Osteoblast (primary cell): Measurements from ENCODE around the gene TUBB4A. TPM values are rescaled to one million over a fixed set of nuclear protein-coding genes. Genes with fewer than 3 reads are reported as not detected.

Source experiments
- DNase-seq: peaks from one replicate; pipeline ENCODE4 v3.0.0; 2011; ENCODE audit warnings: low spot score, mixed read lengths; ENCODE audit not compliant: insufficient read length; ENCODE audit errors: missing footprints
- H2AFZ ChIP-seq: 2 replicates; pipeline ENCODE4 v1.6.0; 2011; ENCODE audit warnings: mild to moderate bottlenecking, low read length
- H3K27ac ChIP-seq: 2 replicates; pipeline ENCODE4 v1.5.1; 2011; ENCODE audit warnings: mild to moderate bottlenecking, low read depth, low read length, moderate library complexity
- H3K27me3 ChIP-seq: 2 replicates; pipeline ENCODE4 v1.6.0; 2012; ENCODE audit warnings: mild to moderate bottlenecking, control low read depth, inconsistent platforms, low read length, moderate library complexity; ENCODE audit not compliant: insufficient read depth
- H3K36me3 ChIP-seq: 2 replicates; pipeline ENCODE4 v1.5.1; 2011; ENCODE audit warnings: mild to moderate bottlenecking, low read length, control low read depth, moderate library complexity; ENCODE audit not compliant: insufficient read depth
- H3K4me1 ChIP-seq: 2 replicates; pipeline ENCODE4 v1.5.1; 2011; ENCODE audit warnings: mild to moderate bottlenecking, low read length, control low read depth, moderate library complexity; ENCODE audit not compliant: insufficient read depth
- H3K4me2 ChIP-seq: 2 replicates; pipeline ENCODE4 v1.6.0; 2011; ENCODE audit warnings: mild to moderate bottlenecking, low read length; ENCODE audit not compliant: insufficient read depth
- H3K4me3 ChIP-seq: fragments of 200-600 bp; sonication (generic); 3 replicates; pipeline ENCODE4 v1.5.1; 2012; ENCODE audit warnings: mild to moderate bottlenecking, low read length, inconsistent platforms; ENCODE audit not compliant: insufficient read depth
- H3K79me2 ChIP-seq: 2 replicates; pipeline ENCODE4 v1.6.0; 2012; ENCODE audit warnings: mild to moderate bottlenecking, low read length, control low read depth, inconsistent platforms; ENCODE audit not compliant: insufficient read depth
- H3K9me3 ChIP-seq: 2 replicates; pipeline ENCODE4 v1.5.1; 2011; ENCODE audit warnings: low read depth, low read length, control low read depth
- H4K20me1 ChIP-seq: 2 replicates; pipeline ENCODE4 v1.6.0; 2012; ENCODE audit warnings: mild to moderate bottlenecking, low read length, control low read depth; ENCODE audit not compliant: insufficient read depth
- total RNA-seq: library from RNA; depleted of rRNA; stranded (reverse); fragments of >200 nt; gene quantifications from 2 replicates; pipeline ENCODE4 v1.2.3, GENCODE V29; 2012
- TF ChIP-seq, protein P1 (sequence below): IDR thresholded peaks from 2 replicates; pipeline ENCODE4 v1.5.1; 2011; ENCODE audit warnings: mild to moderate bottlenecking, low read depth, low read length, moderate library complexity; ENCODE audit errors: extremely low read depth

Gene TUBB4A
- total RNA-seq, 1 donor, result not detected

DNA sequence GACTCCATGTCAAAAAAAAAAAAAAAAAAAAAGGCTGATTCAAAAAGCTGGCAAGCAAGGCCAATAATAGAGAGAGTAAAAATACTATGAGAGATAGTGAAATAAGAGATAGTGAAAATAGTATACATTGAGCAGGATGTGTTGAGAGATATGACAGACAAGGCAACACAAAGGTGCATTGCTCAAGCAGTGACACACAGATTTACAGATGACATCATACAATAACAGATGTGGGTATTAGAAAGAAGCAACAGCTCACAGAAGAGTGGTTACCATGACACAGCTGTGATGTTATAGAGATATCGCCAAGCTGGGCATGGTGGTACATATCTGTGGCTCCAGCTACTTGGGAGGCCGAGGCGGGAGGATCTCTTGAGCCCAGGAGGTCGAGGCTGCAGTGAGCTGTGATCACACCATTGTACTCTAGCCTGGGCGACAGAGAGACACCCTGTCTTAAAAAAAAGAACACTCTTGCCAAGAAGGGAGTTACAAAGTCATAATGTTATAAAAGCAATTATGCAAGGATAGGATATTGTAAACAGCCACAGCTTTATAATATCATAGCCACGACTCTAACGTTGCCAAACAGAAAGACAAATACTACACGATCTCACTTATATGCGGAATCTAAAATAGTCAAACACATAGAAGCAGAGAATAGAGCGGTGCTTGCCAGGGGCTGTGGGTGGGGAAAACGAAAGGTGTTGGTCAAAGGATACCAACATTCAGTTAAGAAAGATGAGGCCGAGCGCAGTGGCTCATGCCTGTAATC is 39.0 kb upstream of the TUBB4A start:
- Histone ChIP-seq H3K36me3 (no peaks in the 10 kb centered on the region), H2AFZ (no peak overlapping the region), H3K9me3 (no peaks in the 10 kb centered on the region), H3K4me1 (no peaks in the 10 kb centered on the region), H3K4me2 (no peak overlapping the region), H3K4me3 (no peak overlapping the region), H3K27me3 (no peaks in the 10 kb centered on the region), H4K20me1 (no peaks in the 10 kb centered on the region), H3K27ac (no peak overlapping the region), H3K79me2 (no peaks in the 10 kb centered on the region)
- TF ChIP-seq, protein P1, sequence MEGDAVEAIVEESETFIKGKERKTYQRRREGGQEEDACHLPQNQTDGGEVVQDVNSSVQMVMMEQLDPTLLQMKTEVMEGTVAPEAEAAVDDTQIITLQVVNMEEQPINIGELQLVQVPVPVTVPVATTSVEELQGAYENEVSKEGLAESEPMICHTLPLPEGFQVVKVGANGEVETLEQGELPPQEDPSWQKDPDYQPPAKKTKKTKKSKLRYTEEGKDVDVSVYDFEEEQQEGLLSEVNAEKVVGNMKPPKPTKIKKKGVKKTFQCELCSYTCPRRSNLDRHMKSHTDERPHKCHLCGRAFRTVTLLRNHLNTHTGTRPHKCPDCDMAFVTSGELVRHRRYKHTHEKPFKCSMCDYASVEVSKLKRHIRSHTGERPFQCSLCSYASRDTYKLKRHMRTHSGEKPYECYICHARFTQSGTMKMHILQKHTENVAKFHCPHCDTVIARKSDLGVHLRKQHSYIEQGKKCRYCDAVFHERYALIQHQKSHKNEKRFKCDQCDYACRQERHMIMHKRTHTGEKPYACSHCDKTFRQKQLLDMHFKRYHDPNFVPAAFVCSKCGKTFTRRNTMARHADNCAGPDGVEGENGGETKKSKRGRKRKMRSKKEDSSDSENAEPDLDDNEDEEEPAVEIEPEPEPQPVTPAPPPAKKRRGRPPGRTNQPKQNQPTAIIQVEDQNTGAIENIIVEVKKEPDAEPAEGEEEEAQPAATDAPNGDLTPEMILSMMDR, result no peak
- peak; percentile 13 for DNase-seq

DNA sequence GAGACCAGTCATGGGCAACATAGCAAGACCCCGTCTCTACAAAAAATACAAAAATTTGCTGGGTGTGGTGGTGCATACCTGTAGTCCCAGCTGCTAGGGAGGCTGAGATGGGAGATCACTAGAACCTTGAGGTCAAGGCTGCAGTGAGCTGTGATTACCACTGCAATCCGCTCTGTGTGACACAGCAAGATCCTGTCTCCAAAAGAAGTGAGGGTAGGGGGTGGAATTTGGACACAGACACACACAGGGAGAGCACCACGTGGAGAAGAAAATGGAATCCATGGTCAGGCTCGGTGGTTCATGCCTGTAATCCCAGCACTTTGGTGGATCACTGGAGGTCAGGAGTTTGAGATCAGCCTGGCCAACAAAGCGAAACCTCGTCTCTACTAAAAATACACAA is 37.4 kb upstream of the TUBB4A start:
- TF ChIP-seq, protein P1, result no peak
- H3K4me1 ChIP-seq, result no peaks in the 10 kb centered on the region
- peak; percentile 5 for DNase-seq
- no peaks in the 10 kb centered on the region for H3K9me3 ChIP-seq
- H3K79me2 ChIP-seq, result no peaks in the 10 kb centered on the region
- H2AFZ ChIP-seq, result no peak overlapping the region
- no peaks in the 10 kb centered on the region for H3K36me3 ChIP-seq
- no peak overlapping the region for H3K4me3 ChIP-seq
- no peak overlapping the region for H3K4me2 ChIP-seq
- no peaks in the 10 kb centered on the region for H3K27me3 ChIP-seq
- no peak overlapping the region for H3K27ac ChIP-seq
- no peaks in the 10 kb centered on the region for H4K20me1 ChIP-seq

DNA sequence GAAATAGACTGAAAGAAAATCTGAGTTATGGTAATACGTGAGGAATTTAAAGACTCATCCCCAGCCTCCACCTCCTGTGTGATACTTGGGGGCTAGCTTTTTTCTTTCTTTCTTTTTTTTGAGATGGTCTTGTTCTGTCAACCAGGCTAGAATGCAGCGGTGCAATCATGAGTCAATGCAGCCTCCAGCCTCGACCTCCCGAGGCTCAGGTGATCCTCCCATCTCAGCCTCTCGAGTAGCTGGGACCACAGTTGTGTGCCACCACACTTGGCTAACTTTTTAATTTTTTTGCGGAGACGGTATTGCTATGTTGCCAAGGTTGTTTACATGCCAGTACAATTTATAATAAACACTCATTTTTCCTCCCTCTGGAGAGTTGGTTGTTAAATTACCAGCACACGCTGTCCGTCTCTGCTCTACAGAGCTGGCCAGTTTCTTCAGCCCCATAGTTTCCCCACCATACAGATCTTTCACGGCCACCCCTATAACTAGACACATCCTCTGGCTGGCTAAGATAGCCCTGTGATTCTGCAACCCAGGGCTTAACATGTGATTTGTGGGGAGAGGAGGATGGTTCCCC is 33.5 kb upstream of the TUBB4A start:
- TF ChIP-seq, protein P1, result no peak
- H3K27ac ChIP-seq, result no peak overlapping the region
- H3K4me3 ChIP-seq, result no peak overlapping the region
- no peak overlapping the region for H3K4me2 ChIP-seq
- H3K27me3 ChIP-seq, result peaks cover 19% of the 10 kb centered on the region
- no peaks in the 10 kb centered on the region for H4K20me1 ChIP-seq
- H3K4me1 ChIP-seq, result peaks cover 7% of the 10 kb centered on the region
- H3K79me2 ChIP-seq, result no peaks in the 10 kb centered on the region
- no peak overlapping the region for H2AFZ ChIP-seq
- H3K9me3 ChIP-seq, result no peaks in the 10 kb centered on the region
- DNase-seq, result no peak
- no peaks in the 10 kb centered on the region for H3K36me3 ChIP-seq

DNA sequence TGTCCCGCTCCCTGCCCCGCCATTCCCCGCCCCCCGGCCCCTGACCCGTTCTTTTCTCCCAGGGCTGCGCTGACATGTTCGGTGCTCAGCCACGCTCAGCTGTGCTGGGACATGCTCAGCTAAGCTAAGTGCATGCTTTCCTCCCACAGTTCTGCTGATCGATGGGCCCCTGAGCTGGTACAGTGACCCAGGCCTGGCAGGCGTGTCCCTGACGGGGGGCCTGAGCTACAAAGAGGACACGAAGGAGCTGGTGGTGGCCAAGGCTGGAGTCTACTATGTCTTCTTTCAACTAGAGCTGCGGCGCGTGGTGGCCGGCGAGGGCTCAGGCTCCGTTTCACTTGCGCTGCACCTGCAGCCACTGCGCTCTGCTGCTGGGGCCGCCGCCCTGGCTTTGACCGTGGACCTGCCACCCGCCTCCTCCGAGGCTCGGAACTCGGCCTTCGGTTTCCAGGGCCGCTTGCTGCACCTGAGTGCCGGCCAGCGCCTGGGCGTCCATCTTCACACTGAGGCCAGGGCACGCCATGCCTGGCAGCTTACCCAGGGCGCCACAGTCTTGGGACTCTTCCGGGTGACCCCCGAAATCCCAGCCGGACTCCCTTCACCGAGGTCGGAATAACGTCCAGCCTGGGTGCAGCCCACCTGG is 32.5 kb upstream of the TUBB4A start:
- no peak overlapping the region for H3K4me3 ChIP-seq
- no peak overlapping the region for H3K4me2 ChIP-seq
- H3K4me1 ChIP-seq, result peaks cover 13% of the 10 kb centered on the region
- H3K27me3 ChIP-seq, result peaks cover 19% of the 10 kb centered on the region
- peak; percentile 58 for DNase-seq
- no peak overlapping the region for H2AFZ ChIP-seq
- TF ChIP-seq, protein P1, result no peak
- no peaks in the 10 kb centered on the region for H3K36me3 ChIP-seq
- no peaks in the 10 kb centered on the region for H4K20me1 ChIP-seq
- H3K9me3 ChIP-seq, result no peaks in the 10 kb centered on the region
- no peaks in the 10 kb centered on the region for H3K79me2 ChIP-seq
- H3K27ac ChIP-seq, result no peak overlapping the region
